OCI-LY1 (cell line): ENCODE results near the gene CLNS1A.

ENCODE experiments used
- H2AFZ ChIP-seq: fragments of 200-600 bp; sonication (generic), shearing (Covaris generic); 2 replicates; pipeline ENCODE4 v1.6.0; 2014; ENCODE audit warnings: antibody characterized with exemption, mild to moderate bottlenecking, low read length
- H3F3A ChIP-seq: fragments of 200-600 bp; sonication (generic), shearing (Covaris generic); 2 replicates; pipeline ENCODE4 v1.6.0; 2014; ENCODE audit warnings: mild to moderate bottlenecking, antibody characterized with exemption, low read length, moderate library complexity; ENCODE audit not compliant: insufficient read depth
- H3K27ac ChIP-seq: fragments of 200-600 bp; sonication (generic); 2 replicates; pipeline ENCODE4 v1.5.1; 2014; ENCODE audit warnings: low read length, mixed run types, mild to moderate bottlenecking, low read depth; ENCODE audit not compliant: poor library complexity, severe bottlenecking
- H3K27me3 ChIP-seq: fragments of 200-600 bp; sonication (generic); 2 replicates; pipeline ENCODE4 v1.6.0; 2014; ENCODE audit warnings: antibody characterized with exemption, mild to moderate bottlenecking, low read length, moderate library complexity; ENCODE audit not compliant: insufficient read depth
- H3K36me3 ChIP-seq: fragments of 200-600 bp; sonication (generic); 2 replicates; pipeline ENCODE4 v1.6.1; 2014; ENCODE audit warnings: mild to moderate bottlenecking, antibody characterized with exemption, low read length, moderate library complexity, mixed read lengths; ENCODE audit not compliant: insufficient read depth
- H3K4me1 ChIP-seq: fragments of 200-600 bp; sonication (generic); 2 replicates; pipeline ENCODE4 v1.5.1; 2014; ENCODE audit warnings: mild to moderate bottlenecking, low read length, moderate library complexity; ENCODE audit not compliant: insufficient read depth, severe bottlenecking
- H3K4me2 ChIP-seq: fragments of 200-600 bp; sonication (generic), shearing (Covaris generic); 2 replicates; pipeline ENCODE4 v1.6.1; 2014; ENCODE audit warnings: low read length
- H3K4me3 ChIP-seq: fragments of 200-600 bp; sonication (generic); 2 replicates; pipeline ENCODE4 v1.5.1; 2014; ENCODE audit warnings: low read length, low read depth, mild to moderate bottlenecking, mixed read lengths; ENCODE audit not compliant: poor library complexity, severe bottlenecking
- H3K79me2 ChIP-seq: fragments of 200-600 bp; shearing (Covaris generic); 2 replicates; pipeline ENCODE4 v1.6.1; 2016; ENCODE audit warnings: mixed run types, low read length, mixed read lengths; ENCODE audit not compliant: insufficient read depth
- H3K9ac ChIP-seq: fragments of 200-600 bp; sonication (generic), shearing (Covaris generic); 2 replicates; pipeline ENCODE4 v1.6.1; 2014; ENCODE audit warnings: mild to moderate bottlenecking, low read length, mixed read lengths
- H3K9me2 ChIP-seq: fragments of 200-600 bp; sonication (generic), shearing (Covaris generic); 2 replicates; pipeline ENCODE4 v1.6.1; 2014; ENCODE audit warnings: low read depth, mild to moderate bottlenecking, low read length, mixed read lengths
- H3K9me3 ChIP-seq: fragments of 200-600 bp; shearing (Covaris generic); 2 replicates; pipeline ENCODE4 v1.6.1; 2014; ENCODE audit warnings: low read length, mixed read lengths
- H4K20me1 ChIP-seq: fragments of 200-600 bp; sonication (generic), shearing (Covaris generic); 2 replicates; pipeline ENCODE4 v1.6.0; 2016; ENCODE audit warnings: mild to moderate bottlenecking, low read length; ENCODE audit not compliant: insufficient read depth
- EZH2 ChIP-seq: fragments of 200-600 bp; sonication (generic), shearing (Covaris generic); IDR thresholded peaks from 2 replicates; pipeline ENCODE4 v1.8.0; 2017; ENCODE audit warnings: borderline replicate concordance, mixed run types, mild to moderate bottlenecking, antibody characterized with exemption, low read length, moderate library complexity, mixed read lengths
- TF ChIP-seq, protein P1 (sequence below): fragments of 200-600 bp; sonication (generic), shearing (Covaris generic); IDR thresholded peaks from 2 replicates; pipeline ENCODE4 v1.5.1; 2017; ENCODE audit warnings: mild to moderate bottlenecking, antibody characterized with exemption, low read length, moderate library complexity, mixed read lengths

Gene CLNS1A

DNA sequence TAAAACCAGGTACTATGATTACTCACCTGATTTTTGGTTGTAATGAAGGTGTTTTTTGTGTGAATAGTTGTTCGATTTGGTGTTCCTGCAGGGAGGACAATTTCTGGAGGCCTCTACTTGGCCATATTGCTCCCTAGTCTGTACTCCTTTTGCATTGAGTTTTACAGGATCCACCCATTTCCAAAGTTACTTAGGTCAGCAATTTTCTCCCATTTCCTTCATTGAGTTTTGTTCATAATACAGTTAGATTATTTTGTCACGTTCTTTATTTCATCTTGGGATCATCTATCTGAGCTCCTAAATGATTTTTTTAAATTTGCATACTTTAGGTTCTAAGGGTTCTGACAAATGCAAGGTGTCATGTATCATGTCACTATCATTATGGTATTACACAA is 67.9 kb downstream of the CLNS1A start:
- no peak overlapping the region for H3K9ac ChIP-seq
- no peaks in the 10 kb centered on the region; the same call in 1 of the 2 replicates for H3K27me3 ChIP-seq
- H3K4me1 ChIP-seq, result no peaks in the 10 kb centered on the region
- no peak overlapping the region for H3K4me2 ChIP-seq
- no peaks in the 10 kb centered on the region for H3K36me3 ChIP-seq
- no peak for TF ChIP-seq EZH2
- TF ChIP-seq, protein P1, sequence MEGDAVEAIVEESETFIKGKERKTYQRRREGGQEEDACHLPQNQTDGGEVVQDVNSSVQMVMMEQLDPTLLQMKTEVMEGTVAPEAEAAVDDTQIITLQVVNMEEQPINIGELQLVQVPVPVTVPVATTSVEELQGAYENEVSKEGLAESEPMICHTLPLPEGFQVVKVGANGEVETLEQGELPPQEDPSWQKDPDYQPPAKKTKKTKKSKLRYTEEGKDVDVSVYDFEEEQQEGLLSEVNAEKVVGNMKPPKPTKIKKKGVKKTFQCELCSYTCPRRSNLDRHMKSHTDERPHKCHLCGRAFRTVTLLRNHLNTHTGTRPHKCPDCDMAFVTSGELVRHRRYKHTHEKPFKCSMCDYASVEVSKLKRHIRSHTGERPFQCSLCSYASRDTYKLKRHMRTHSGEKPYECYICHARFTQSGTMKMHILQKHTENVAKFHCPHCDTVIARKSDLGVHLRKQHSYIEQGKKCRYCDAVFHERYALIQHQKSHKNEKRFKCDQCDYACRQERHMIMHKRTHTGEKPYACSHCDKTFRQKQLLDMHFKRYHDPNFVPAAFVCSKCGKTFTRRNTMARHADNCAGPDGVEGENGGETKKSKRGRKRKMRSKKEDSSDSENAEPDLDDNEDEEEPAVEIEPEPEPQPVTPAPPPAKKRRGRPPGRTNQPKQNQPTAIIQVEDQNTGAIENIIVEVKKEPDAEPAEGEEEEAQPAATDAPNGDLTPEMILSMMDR, result no peak
- H3K4me3 ChIP-seq, result no peak overlapping the region
- no peaks in the 10 kb centered on the region for H3K9me2 ChIP-seq
- no peak overlapping the region for H3K27ac ChIP-seq
- no peaks in the 10 kb centered on the region for H3F3A ChIP-seq
- H4K20me1 ChIP-seq, result no peaks in the 10 kb centered on the region
- H3K9me3 ChIP-seq, result no peaks in the 10 kb centered on the region
- no peaks in the 10 kb centered on the region for H3K79me2 ChIP-seq
- H2AFZ ChIP-seq, result no peak overlapping the region

DNA sequence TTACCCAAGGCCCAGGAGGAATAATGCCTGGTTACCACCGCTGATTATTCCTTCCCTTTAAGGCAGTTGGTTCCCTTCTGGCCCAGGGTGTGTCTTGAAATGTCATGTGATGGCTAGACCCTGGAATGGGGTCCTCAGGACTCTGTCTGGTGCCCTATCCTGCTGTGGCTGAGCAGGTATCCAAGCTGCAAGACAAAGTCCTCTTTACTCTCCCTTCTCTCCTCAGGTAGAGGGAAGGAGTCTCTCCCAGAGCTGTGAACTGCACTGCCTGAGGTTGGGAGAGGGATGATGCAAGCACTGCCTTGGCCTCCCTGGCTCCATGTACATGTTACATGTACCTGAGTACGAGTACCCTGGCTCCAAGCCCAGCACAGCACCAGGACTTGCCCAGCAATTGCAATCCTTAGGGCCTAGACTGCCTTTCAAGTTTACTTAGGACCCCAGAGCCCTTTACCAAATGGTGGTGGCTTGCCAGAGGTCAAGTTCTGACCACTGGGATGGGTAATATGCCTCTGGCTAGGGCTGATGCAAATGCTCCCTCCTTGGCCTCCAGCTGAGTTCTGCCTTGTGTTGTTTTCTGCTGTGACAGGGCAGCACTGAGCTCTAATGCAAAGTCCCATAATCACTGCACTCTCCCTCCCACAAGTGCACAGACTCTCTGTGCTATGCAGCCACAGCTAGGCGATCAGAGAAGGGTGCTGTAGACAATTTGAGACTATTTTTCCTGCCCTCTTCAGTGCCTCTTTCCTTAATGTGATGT is 68.5 kb downstream of the CLNS1A start:
- Histone ChIP-seq H3K79me2 (no peaks in the 10 kb centered on the region), H3K9ac (no peak overlapping the region), H3K27ac (no peak overlapping the region), H2AFZ (no peak overlapping the region), H3K4me3 (no peak overlapping the region), H3K36me3 (no peaks in the 10 kb centered on the region), H3F3A (no peaks in the 10 kb centered on the region), H3K4me1 (no peaks in the 10 kb centered on the region), H3K9me2 (no peaks in the 10 kb centered on the region), H4K20me1 (no peaks in the 10 kb centered on the region), H3K4me2 (no peak overlapping the region), H3K9me3 (no peaks in the 10 kb centered on the region), H3K27me3 (no peaks in the 10 kb centered on the region)
- TF ChIP-seq EZH2, result no peak
- TF ChIP-seq, protein P1, result no peak

DNA sequence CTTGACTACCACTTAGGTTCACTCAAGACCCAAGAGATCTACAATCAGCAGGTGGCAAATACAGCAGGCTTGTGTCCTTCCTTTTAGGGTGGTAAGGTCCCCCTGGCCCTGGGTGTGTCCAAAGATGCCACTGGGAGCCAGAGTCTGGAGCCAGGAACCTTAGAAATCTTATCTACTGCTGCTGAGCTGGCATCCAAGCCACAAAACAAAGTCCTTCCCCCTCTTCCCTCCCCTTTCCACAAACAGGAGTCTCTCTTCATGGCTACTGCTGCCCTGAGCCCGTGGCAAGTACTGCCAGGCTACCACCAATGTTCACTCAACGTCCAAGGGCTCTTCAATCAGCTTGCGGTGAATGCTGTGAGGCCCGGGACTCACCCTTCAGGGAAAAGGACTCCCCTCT is 69.3 kb downstream of the CLNS1A start:
- TF ChIP-seq EZH2, result no peak
- TF ChIP-seq, protein P1, result no peak

More for the DNA sequence above, 69.3 kb downstream of the CLNS1A start:
- H3K27ac ChIP-seq, result no peak overlapping the region
- no peak overlapping the region for H3K9ac ChIP-seq
- no peaks in the 10 kb centered on the region for H3K27me3 ChIP-seq
- no peaks in the 10 kb centered on the region for H3K4me1 ChIP-seq
- H2AFZ ChIP-seq, result no peak overlapping the region
- H3K4me3 ChIP-seq, result no peak overlapping the region
- no peak overlapping the region for H3K4me2 ChIP-seq
- H3K9me2 ChIP-seq, result no peaks in the 10 kb centered on the region
- no peaks in the 10 kb centered on the region for H3K36me3 ChIP-seq
- no peaks in the 10 kb centered on the region for H4K20me1 ChIP-seq
- no peaks in the 10 kb centered on the region for H3K9me3 ChIP-seq
- H3F3A ChIP-seq, result no peaks in the 10 kb centered on the region
- H3K79me2 ChIP-seq, result no peaks in the 10 kb centered on the region
